Endothelial cell of umbilical vein (primary cell): Measurements from ENCODE around the gene TRIM50. TPM values are rescaled to one million over a fixed set of nuclear protein-coding genes. Genes with fewer than 3 reads are reported as not detected.

Source experiments
- BruUV-seq: library from RNA; stranded (reverse); fragments of 400-500 nt; replicated peaks from 2 replicates; lab custom pipeline; 2021; lab: Mats Ljungman, UMichigan
- CTCF ChIA-PET: fragments of 300-600, 350-600 bp; sonication (Branson Sonifier 250); formaldehyde crosslinking; loops from one replicate; lab custom pipeline; 2021; ENCODE audit warnings: antibody characterized with exemption, inconsistent platforms; lab: Charles Lee
- POLR2A ChIA-PET: fragments of 300-600, 350-600 bp; sonication (Branson Sonifier 250); formaldehyde crosslinking; loops from one replicate; lab custom pipeline; 2021; ENCODE audit warnings: antibody characterized with exemption, inconsistent platforms; lab: Charles Lee
- DNase-seq: peaks from one replicate; pipeline ENCODE4 v3.0.0-alpha.2; 2011; ENCODE audit warnings: low read depth, low spot score
- FAIRE-seq: peaks from 2 replicates; lab custom pipeline; 2011; peaks lifted over from hg19 to GRCh38; lab: Jason Lieb, UNC
- H2AFZ ChIP-seq: 2 replicates; pipeline ENCODE4 v1.6.0; 2012; ENCODE audit warnings: low read depth, low read length, control low read depth, inconsistent platforms
- H3K27ac ChIP-seq: 2 replicates; pipeline ENCODE4 v1.5.1; 2011; ENCODE audit warnings: low read depth, mild to moderate bottlenecking, control low read depth, low read length, moderate library complexity; ENCODE audit not compliant: insufficient read depth
- H3K27me3 ChIP-seq, 2 experiments: 2 replicates each; pipeline versions ENCODE4 v1.6.0 to v1.6.1; 2011; ENCODE audit warnings: low read length in 2 of 2, mixed read lengths in 1 of 2; ENCODE audit not compliant: control insufficient read depth in 2 of 2, insufficient read depth in 2 of 2
- H3K36me3 ChIP-seq, 2 experiments: 2 replicates in 1 of 2; 3 replicates in 1 of 2; pipeline ENCODE4 v1.5.1; 2011; ENCODE audit warnings: low read length in 2 of 2, mild to moderate bottlenecking in 1 of 2, moderate library complexity in 1 of 2; ENCODE audit not compliant: control insufficient read depth in 2 of 2, insufficient read depth in 2 of 2; ENCODE audit errors: extremely low read depth in 1 of 2
- H3K4me1 ChIP-seq: 3 replicates; pipeline ENCODE4 v1.5.1; 2011; ENCODE audit warnings: mild to moderate bottlenecking, low read length; ENCODE audit not compliant: control insufficient read depth, insufficient read depth; ENCODE audit errors: extremely low read depth
- H3K4me2 ChIP-seq: 2 replicates; pipeline ENCODE4 v1.6.1; 2011; ENCODE audit warnings: low read length, control low read depth, mixed read lengths; ENCODE audit not compliant: insufficient read depth
- H3K4me3 ChIP-seq, 3 experiments: fragments of 200-600 bp in 1 of 3; sonication (generic), shearing (Covaris generic) in 1 of 3; replicated peaks in 1 of 3; 2 replicates each; pipeline ENCODE4 v1.5.1; 2011 to 2016; ENCODE audit warnings: control low read depth in 3 of 3, low read length in 3 of 3, mild to moderate bottlenecking in 2 of 3, inconsistent platforms in 1 of 3, low read depth in 1 of 3, moderate library complexity in 1 of 3; ENCODE audit not compliant: insufficient read depth in 1 of 3
- H3K79me2 ChIP-seq: 2 replicates; pipeline ENCODE4 v1.6.0; 2012; ENCODE audit warnings: low read length, inconsistent platforms; ENCODE audit not compliant: control insufficient read depth, insufficient read depth
- H3K9ac ChIP-seq: replicated peaks from 2 replicates; pipeline ENCODE3; 2011; ENCODE audit warnings: low read length, control low read depth; ENCODE audit not compliant: insufficient read depth; ENCODE audit errors: extremely low read depth
- H3K9me1 ChIP-seq: replicated peaks from 3 replicates; pipeline ENCODE4 v1.6.0; 2011; ENCODE audit warnings: mild to moderate bottlenecking, low read length; ENCODE audit not compliant: control insufficient read depth, insufficient read depth; ENCODE audit errors: extremely low read depth
- H3K9me3 ChIP-seq: replicated peaks from 2 replicates; pipeline ENCODE4 v1.5.1; 2012; ENCODE audit warnings: low read length, inconsistent platforms; ENCODE audit not compliant: control insufficient read depth, insufficient read depth
- H4K20me1 ChIP-seq: replicated peaks from 2 replicates; pipeline ENCODE3; 2011; ENCODE audit warnings: mild to moderate bottlenecking, low read length; ENCODE audit not compliant: control insufficient read depth, insufficient read depth; ENCODE audit errors: extremely low read depth
- CTCF ChIP-seq, 2 donors: IDR thresholded peaks; 1 replicate in 1 of 2; 2 replicates in 1 of 2; pipeline ENCODE4 v1.5.1; 2011; ENCODE audit warnings: low read length in 2 of 2, mild to moderate bottlenecking in 2 of 2, moderate library complexity in 2 of 2, control low read depth in 1 of 2, inconsistent platforms in 1 of 2, low read depth in 1 of 2; ENCODE audit not compliant: insufficient read depth in 1 of 2; ENCODE audit errors: extremely low read depth in 1 of 2
- EZH2 ChIP-seq: IDR thresholded peaks from 2 replicates; pipeline ENCODE4 v1.6.1; 2012; ENCODE audit warnings: borderline replicate concordance, low read depth, mild to moderate bottlenecking, moderate library complexity, low read length, inconsistent platforms; ENCODE audit not compliant: severe bottlenecking
- FOS ChIP-seq: IDR thresholded peaks from 2 replicates; pipeline ENCODE4 v1.6.1; 2011; ENCODE audit warnings: mild to moderate bottlenecking, low read length, moderate library complexity, borderline replicate concordance; ENCODE audit not compliant: insufficient read depth
- GATA2 ChIP-seq: IDR thresholded peaks from 2 replicates; pipeline ENCODE4 v1.7.0; 2011; ENCODE audit warnings: low read depth, mild to moderate bottlenecking, moderate library complexity, mixed read lengths, low read length; ENCODE audit not compliant: insufficient read length, insufficient read depth
- JUN ChIP-seq: IDR thresholded peaks from 2 replicates; pipeline ENCODE4 v1.6.1; 2011; ENCODE audit warnings: borderline replicate concordance, low read depth; ENCODE audit not compliant: insufficient read length, insufficient read depth
- MAX ChIP-seq: IDR thresholded peaks from 2 replicates; pipeline ENCODE4 v1.6.1; 2011; ENCODE audit not compliant: insufficient read depth, insufficient read length
- MYC ChIP-seq: IDR thresholded peaks from one replicate; pipeline ENCODE4 v1.6.1; 2011; ENCODE audit warnings: mild to moderate bottlenecking, low read depth, low read length
- POLR2A ChIP-seq: IDR thresholded peaks from 2 replicates; pipeline ENCODE4 v1.6.1; 2012; ENCODE audit warnings: low read depth, mild to moderate bottlenecking, control low read depth, low read length
- POLR2AphosphoS5 ChIP-seq: IDR thresholded peaks from 2 replicates; pipeline ENCODE4 v1.6.1; 2012; ENCODE audit warnings: low read depth, mild to moderate bottlenecking, control low read depth, low read length, moderate library complexity; ENCODE audit not compliant: insufficient read depth
- dilution Hi-C: fragments of 300-500 bp; cut with MboI; formaldehyde crosslinking; loops from one replicate; pipeline ENCODE4 v1.15.0; 2019; ENCODE audit warnings: low sequenced_read_pairs; ENCODE audit not compliant: extremely low pct_ligation_motif_present
- intact Hi-C: fragments of 100-400 bp; cut with micrococcal nuclease; formaldehyde crosslinking; loops from one replicate; pipeline ENCODE4 v1.10.0; 2022
- polyA plus RNA-seq, 4 experiments: library from polyadenylated mRNA; depleted of rRNA in 3 of 4; stranded (reverse) in 3 of 4; unstranded in 1 of 4; fragments of >200 nt; gene quantifications; 2 replicates each; pipeline versions ENCODE4 v1.2.1 to v1.2.3, GENCODE V29; 2011 to 2012; ENCODE audit warnings: missing spikeins in 1 of 4
- total RNA-seq: library from RNA; stranded (reverse); gene quantifications from 2 replicates; pipeline ENCODE4 v1.2.3, GENCODE V29; 2021

Gene TRIM50
- total and polyA plus RNA-seq, 2 donors (not counting 3 experiments of a cell fraction or from before 2014, with no cell fraction given), result not detected

DNA sequence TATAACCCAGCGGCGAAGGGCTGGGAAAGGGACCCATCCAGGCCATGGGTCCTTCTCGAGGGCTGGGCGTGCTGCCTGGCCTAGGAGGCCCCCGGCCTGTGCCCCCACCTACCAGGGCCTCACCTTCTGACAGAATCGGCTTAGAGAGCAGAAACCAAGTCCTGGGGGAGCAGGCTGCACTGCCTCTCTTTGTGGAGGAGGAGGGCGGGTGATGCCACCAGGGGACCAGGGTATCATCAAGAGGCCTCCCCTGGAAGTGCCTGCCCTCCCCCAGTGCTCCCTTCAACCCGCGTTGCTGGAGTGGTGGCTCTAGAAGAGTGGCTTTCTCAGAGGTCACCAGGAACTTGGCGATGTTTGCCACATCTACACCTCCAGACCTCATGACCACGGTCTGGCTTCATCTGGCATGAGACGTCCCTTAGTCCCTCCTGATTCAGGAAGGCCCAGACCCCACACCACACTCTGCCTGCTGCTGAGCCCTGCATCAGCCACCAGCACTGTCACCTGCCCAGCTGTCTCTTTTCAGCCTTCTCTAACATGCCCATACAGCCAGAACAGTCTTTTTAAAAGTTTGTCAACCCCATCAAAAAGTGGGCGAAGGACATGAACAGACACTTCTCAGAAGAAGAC is 32.0 kb upstream of the TRIM50 start:
- dilution Hi-C loops (no loop called here), intact Hi-C loops (loop anchor here (2.0 kb wide), 1 partner anchor 73 kb away; the partner anchor contains the start of gene FZD9)
- H3K27ac ChIP-seq, result no peak overlapping the region
- no peak overlapping the region for H2AFZ ChIP-seq
- H3K9ac ChIP-seq, result no peak overlapping the region
- no peaks in the 10 kb centered on the region for H3K79me2 ChIP-seq
- peaks cover 10% of the 10 kb centered on the region for H3K4me1 ChIP-seq
- FAIRE-seq (no peak), DNase-seq (no peak)
- H3K4me3 ChIP-seq, result no peak overlapping the region
- POLR2A ChIA-PET, result no interaction called here
- H3K27me3 ChIP-seq, result no peaks in the 10 kb centered on the region
- no peak overlapping the region for H3K4me2 ChIP-seq
- CTCF ChIA-PET, result no interaction called here
- H3K36me3 ChIP-seq, result no peaks in the 10 kb centered on the region
- no peaks in the 10 kb centered on the region for H4K20me1 ChIP-seq
- no peaks in the 10 kb centered on the region for H3K9me1 ChIP-seq
- no TSS peak for BruUV-seq
- TF ChIP-seq JUN, result no peak
- no peak for TF ChIP-seq GATA2
- no peak for TF ChIP-seq MYC
- TF ChIP-seq FOS, result no peak
- TF ChIP-seq POLR2A, result no peak
- no peak for TF ChIP-seq CTCF (IDR thresholded peaks at IDR 0.05; ENCODE audit: extremely low read depth in 1 of 2, insufficient read depth in 1 of 2, low read depth in 1 of 2, low read length in 2 of 2)
- TF ChIP-seq EZH2, result no peak
- no peak for TF ChIP-seq MAX
- TF ChIP-seq POLR2AphosphoS5, result no peak
- no peaks in the 10 kb centered on the region for H3K9me3 ChIP-seq
